ENCODE results near the gene CRYBG1.

DNA sequence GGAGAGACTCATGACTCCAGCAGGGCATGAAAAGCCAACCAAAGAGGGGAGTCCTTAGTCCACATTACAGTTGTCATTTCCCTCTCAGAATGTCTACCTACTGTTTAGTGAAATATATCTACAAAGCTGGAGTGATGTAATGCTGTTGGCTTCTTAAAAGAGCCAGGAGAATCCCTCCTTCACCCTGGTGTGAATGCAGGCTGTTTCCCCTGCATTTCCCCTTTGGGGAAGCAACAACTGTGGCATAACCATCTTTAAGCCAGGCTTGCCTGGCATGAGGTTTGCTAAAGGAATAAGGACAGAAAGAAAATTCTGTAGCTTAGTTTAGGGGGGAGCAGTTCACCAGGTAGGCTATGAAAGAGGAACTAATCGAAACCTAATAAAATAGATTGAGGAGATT lies 129.5 kb downstream of the CRYBG1 start:
- TF ChIP-seq, protein P1, sequence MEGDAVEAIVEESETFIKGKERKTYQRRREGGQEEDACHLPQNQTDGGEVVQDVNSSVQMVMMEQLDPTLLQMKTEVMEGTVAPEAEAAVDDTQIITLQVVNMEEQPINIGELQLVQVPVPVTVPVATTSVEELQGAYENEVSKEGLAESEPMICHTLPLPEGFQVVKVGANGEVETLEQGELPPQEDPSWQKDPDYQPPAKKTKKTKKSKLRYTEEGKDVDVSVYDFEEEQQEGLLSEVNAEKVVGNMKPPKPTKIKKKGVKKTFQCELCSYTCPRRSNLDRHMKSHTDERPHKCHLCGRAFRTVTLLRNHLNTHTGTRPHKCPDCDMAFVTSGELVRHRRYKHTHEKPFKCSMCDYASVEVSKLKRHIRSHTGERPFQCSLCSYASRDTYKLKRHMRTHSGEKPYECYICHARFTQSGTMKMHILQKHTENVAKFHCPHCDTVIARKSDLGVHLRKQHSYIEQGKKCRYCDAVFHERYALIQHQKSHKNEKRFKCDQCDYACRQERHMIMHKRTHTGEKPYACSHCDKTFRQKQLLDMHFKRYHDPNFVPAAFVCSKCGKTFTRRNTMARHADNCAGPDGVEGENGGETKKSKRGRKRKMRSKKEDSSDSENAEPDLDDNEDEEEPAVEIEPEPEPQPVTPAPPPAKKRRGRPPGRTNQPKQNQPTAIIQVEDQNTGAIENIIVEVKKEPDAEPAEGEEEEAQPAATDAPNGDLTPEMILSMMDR (IDR thresholded peaks at IDR 0.05): no peak
- no peak for TF ChIP-seq POLR2A (IDR thresholded peaks at IDR 0.05)

All from lower leg skin (tissue), 3 donors.